Fibroblast of lung (primary cell): ENCODE measurements around the gene FAM120C. TPM values are rescaled to one million over a fixed set of nuclear protein-coding genes. Genes with fewer than 3 reads are reported as not detected.

Experiments
- DNase-seq, 2 donors: peaks; one replicate each; pipeline versions ENCODE4 v3.0.0 to v3.0.0-alpha.2; 2010; ENCODE audit warnings: low read depth in 2 of 2
- H2AFZ ChIP-seq: 2 replicates; pipeline ENCODE4 v1.5.1; 2012; ENCODE audit warnings: low read length, control low read depth, inconsistent platforms
- H3K27ac ChIP-seq: 2 replicates; pipeline ENCODE4 v1.5.1; 2011; ENCODE audit warnings: low read length, control low read depth; ENCODE audit not compliant: insufficient read depth
- H3K27me3 ChIP-seq: 2 replicates; pipeline ENCODE4 v1.5.1; 2011; ENCODE audit warnings: mild to moderate bottlenecking, low read length; ENCODE audit not compliant: control insufficient read depth, insufficient read depth
- H3K36me3 ChIP-seq: 2 replicates; pipeline ENCODE4 v1.5.1; 2011; ENCODE audit warnings: low read length; ENCODE audit not compliant: control insufficient read depth, insufficient read depth
- H3K4me1 ChIP-seq: 2 replicates; pipeline ENCODE4 v1.5.1; 2011; ENCODE audit warnings: low read length; ENCODE audit not compliant: control insufficient read depth, insufficient read depth; ENCODE audit errors: extremely low read depth
- H3K4me2 ChIP-seq: 2 replicates; pipeline ENCODE4 v1.5.1; 2011; ENCODE audit warnings: low read length, control low read depth; ENCODE audit not compliant: insufficient read depth; ENCODE audit errors: extremely low read depth
- H3K4me3 ChIP-seq, 4 experiments: fragments of 200-600 bp in 1 of 4; sonication (generic) in 1 of 4; replicated peaks in 1 of 4; 2 replicates each; pipeline ENCODE4 v1.5.1; 2011 to 2016; ENCODE audit warnings: low read length in 4 of 4, low read depth in 3 of 4, mild to moderate bottlenecking in 3 of 4, control low read depth in 2 of 4, inconsistent platforms in 1 of 4, mixed read lengths in 1 of 4; ENCODE audit not compliant: insufficient read depth in 1 of 4; ENCODE audit errors: control extremely low read depth in 1 of 4
- H3K79me2 ChIP-seq: 2 replicates; pipeline ENCODE4 v1.5.1; 2012; ENCODE audit warnings: mild to moderate bottlenecking, low read length, inconsistent platforms; ENCODE audit not compliant: control insufficient read depth, insufficient read depth
- H3K9ac ChIP-seq: 2 replicates; pipeline ENCODE4 v1.5.1; 2011; ENCODE audit warnings: mild to moderate bottlenecking, low read length, control low read depth; ENCODE audit not compliant: insufficient read depth
- H3K9me3 ChIP-seq: 2 replicates; pipeline ENCODE4 v1.5.1; 2012; ENCODE audit warnings: low read depth, low read length; ENCODE audit not compliant: control insufficient read depth, insufficient read depth
- H4K20me1 ChIP-seq: 2 replicates; pipeline ENCODE4 v1.5.1; 2011; ENCODE audit warnings: low read length; ENCODE audit not compliant: control insufficient read depth, insufficient read depth; ENCODE audit errors: extremely low read depth
- EZH2 ChIP-seq: IDR thresholded peaks from 2 replicates; pipeline ENCODE4 v1.5.1; 2012; ENCODE audit warnings: low read length, control low read depth, mild to moderate bottlenecking; ENCODE audit errors: missing control alignments
- polyA plus RNA-seq, 2 donors: library from polyadenylated mRNA; depleted of rRNA in 1 of 2; stranded (reverse) in 1 of 2; unstranded in 1 of 2; fragments of >200 nt; gene quantifications; 2 replicates each; pipeline ENCODE4 v1.2.1, GENCODE V29; 2011 to 2012; ENCODE audit warnings: missing spikeins in 1 of 2
- total RNA-seq: library from RNA; depleted of rRNA; stranded (reverse); fragments of >200 nt; gene quantifications from 2 replicates; pipeline ENCODE4 v1.2.1, GENCODE V29; 2014
- TF ChIP-seq, protein P1 (sequence below), 2 donors: IDR thresholded peaks in 1 of 2; conservative IDR thresholded peaks in 1 of 2; 1 replicate in 1 of 2; 2 replicates in 1 of 2; pipeline ENCODE4 v1.5.1; 2011 to 2012; ENCODE audit warnings: low read length in 2 of 2, control low read depth in 1 of 2, inconsistent platforms in 1 of 2, low read depth in 1 of 2, mild to moderate bottlenecking in 1 of 2

FAM120C gene
- total and polyA plus RNA-seq, 2 donors (not counting 1 experiment from before 2014, with no cell fraction given) = 4.8 to 6.9 TPM

DNA sequence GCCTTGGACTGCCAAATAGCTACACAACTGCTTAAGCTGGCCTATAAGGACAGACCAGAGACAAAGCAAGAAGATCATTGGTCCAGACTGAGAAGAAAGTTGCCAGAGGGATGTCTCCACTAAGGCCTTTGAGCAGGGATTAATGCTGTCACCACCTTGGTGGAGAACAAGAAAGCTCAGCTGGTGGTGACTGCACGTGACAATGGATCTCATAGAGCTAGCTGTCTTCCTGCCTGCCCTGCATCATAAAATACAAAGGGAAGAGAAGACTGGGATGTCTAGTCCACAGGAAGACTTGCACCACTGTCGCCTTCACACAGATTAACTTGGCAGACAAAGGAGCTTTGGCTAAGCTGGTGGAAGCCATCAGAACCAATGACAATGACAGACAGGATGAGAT is 40.5 kb upstream of the FAM120C start:
- DNase-seq = no peak
- H3K4me3 ChIP-seq = no peak overlapping the region
- H3K79me2 ChIP-seq = no peaks in the 10 kb centered on the region
- H2AFZ ChIP-seq = no peak overlapping the region
- no peak overlapping the region for H3K9ac ChIP-seq
- H3K4me1 ChIP-seq = no peaks in the 10 kb centered on the region
- H3K4me2 ChIP-seq = no peak overlapping the region
- H4K20me1 ChIP-seq = no peaks in the 10 kb centered on the region
- no peak overlapping the region for H3K27ac ChIP-seq
- no peaks in the 10 kb centered on the region for H3K27me3 ChIP-seq
- H3K9me3 ChIP-seq = no peaks in the 10 kb centered on the region
- TF ChIP-seq EZH2 = no peak
- TF ChIP-seq, protein P1, sequence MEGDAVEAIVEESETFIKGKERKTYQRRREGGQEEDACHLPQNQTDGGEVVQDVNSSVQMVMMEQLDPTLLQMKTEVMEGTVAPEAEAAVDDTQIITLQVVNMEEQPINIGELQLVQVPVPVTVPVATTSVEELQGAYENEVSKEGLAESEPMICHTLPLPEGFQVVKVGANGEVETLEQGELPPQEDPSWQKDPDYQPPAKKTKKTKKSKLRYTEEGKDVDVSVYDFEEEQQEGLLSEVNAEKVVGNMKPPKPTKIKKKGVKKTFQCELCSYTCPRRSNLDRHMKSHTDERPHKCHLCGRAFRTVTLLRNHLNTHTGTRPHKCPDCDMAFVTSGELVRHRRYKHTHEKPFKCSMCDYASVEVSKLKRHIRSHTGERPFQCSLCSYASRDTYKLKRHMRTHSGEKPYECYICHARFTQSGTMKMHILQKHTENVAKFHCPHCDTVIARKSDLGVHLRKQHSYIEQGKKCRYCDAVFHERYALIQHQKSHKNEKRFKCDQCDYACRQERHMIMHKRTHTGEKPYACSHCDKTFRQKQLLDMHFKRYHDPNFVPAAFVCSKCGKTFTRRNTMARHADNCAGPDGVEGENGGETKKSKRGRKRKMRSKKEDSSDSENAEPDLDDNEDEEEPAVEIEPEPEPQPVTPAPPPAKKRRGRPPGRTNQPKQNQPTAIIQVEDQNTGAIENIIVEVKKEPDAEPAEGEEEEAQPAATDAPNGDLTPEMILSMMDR (conservative IDR thresholded peaks at IDR 0.05 in 1 of 2, IDR thresholded peaks at IDR 0.05 in 1 of 2; ENCODE audit: low read depth in 1 of 2, low read length in 2 of 2) = no peak
- no peaks in the 10 kb centered on the region for H3K36me3 ChIP-seq

DNA sequence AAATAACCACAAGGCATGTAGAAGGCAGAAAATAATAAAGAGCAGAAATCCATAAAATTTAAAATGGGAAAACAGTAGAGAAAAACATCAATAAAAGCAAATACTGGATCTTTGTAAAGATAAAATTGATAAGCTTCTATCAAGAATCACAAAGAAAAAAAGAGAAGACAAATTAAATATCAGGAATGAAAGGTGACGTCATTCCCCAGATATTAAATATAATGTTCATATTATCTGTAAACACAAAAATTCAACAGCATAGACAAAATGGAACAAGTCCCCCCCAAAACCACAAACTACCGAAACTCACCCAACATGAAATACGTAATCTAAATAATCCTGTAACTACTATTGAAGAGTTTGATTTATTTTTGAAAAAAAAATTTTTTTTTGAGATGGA is 30.5 kb upstream of the FAM120C start:
- Histone ChIP-seq H3K4me2 (no peak overlapping the region), H3K79me2 (no peaks in the 10 kb centered on the region), H3K27me3 (no peaks in the 10 kb centered on the region), H3K4me1 (no peaks in the 10 kb centered on the region), H3K36me3 (no peaks in the 10 kb centered on the region), H3K9me3 (no peaks in the 10 kb centered on the region), H3K4me3 (no peak overlapping the region), H3K9ac (no peak overlapping the region), H2AFZ (no peak overlapping the region), H4K20me1 (no peaks in the 10 kb centered on the region), H3K27ac (no peak overlapping the region)
- TF ChIP-seq EZH2 = no peak
- TF ChIP-seq, protein P1 (conservative IDR thresholded peaks at IDR 0.05 in 1 of 2, IDR thresholded peaks at IDR 0.05 in 1 of 2; ENCODE audit: low read depth in 1 of 2, low read length in 2 of 2) = no peak
- DNase-seq = no peak

GRCh38 chrX:54208531-54208930 is 25.5 kb upstream of the FAM120C start:
- no peak overlapping the region for H3K4me2 ChIP-seq
- H3K9ac ChIP-seq = no peak overlapping the region
- no peaks in the 10 kb centered on the region for H3K36me3 ChIP-seq
- no peak overlapping the region for H3K4me3 ChIP-seq
- no peaks in the 10 kb centered on the region for H3K9me3 ChIP-seq
- no peak overlapping the region for H2AFZ ChIP-seq
- no peaks in the 10 kb centered on the region for H3K79me2 ChIP-seq
- H3K4me1 ChIP-seq = no peaks in the 10 kb centered on the region
- TF ChIP-seq, protein P1 (conservative IDR thresholded peaks at IDR 0.05 in 1 of 2, IDR thresholded peaks at IDR 0.05 in 1 of 2; ENCODE audit: low read depth in 1 of 2, low read length in 2 of 2) = no peak
- no peaks in the 10 kb centered on the region for H3K27me3 ChIP-seq
- peak in 1 of 2 donors; percentile 67 for DNase-seq
- no peak overlapping the region for H3K27ac ChIP-seq
- no peaks in the 10 kb centered on the region for H4K20me1 ChIP-seq
